HepG2 (cell line): ENCODE results near the gene CDKN1C. TPM values are rescaled to one million over a fixed set of nuclear protein-coding genes. Genes with fewer than 3 reads are reported as not detected.
A peak's percentile ranks its signal among the peaks of the same experiment; 100 is the strongest.

Experiments
- AGO1 ChIP-seq: fragments of 200-400 bp; formaldehyde crosslinking; IDR thresholded peaks from 2 replicates; pipeline ENCODE4 v1.6.1; 2017; ENCODE audit warnings: mild to moderate bottlenecking, low read depth, low read length, moderate library complexity; ENCODE audit not compliant: poor library complexity, severe bottlenecking
- ASH2L ChIP-seq: fragments of 300-600, 200-600 bp; sonication (generic); IDR thresholded peaks from 2 replicates; pipeline ENCODE4 v1.7.0; 2017; ENCODE audit warnings: low read depth, mild to moderate bottlenecking, moderate library complexity, mixed read lengths, low read length; ENCODE audit not compliant: insufficient read length
- BHLHE40 ChIP-seq: IDR thresholded peaks from 2 replicates; pipeline ENCODE4 v1.6.1; 2011; ENCODE audit warnings: low read length, improper control_type of control experiment
- FOXK1 ChIP-seq: sonication (generic); formaldehyde crosslinking; IDR thresholded peaks from 2 replicates; pipeline ENCODE4 v1.4.0; 2020; ENCODE audit warnings: low read depth, missing genetic modification reagents, borderline replicate concordance
- GABPB1 ChIP-seq: IDR thresholded peaks from 2 replicates; pipeline ENCODE4 v1.6.1; 2016; ENCODE audit warnings: mild to moderate bottlenecking, missing genetic modification reagents, moderate library complexity, missing compliant biosample characterization
- HNRNPL ChIP-seq: fragments of 200-400 bp; formaldehyde crosslinking; IDR thresholded peaks from 2 replicates; pipeline ENCODE4 v1.6.1; 2017; ENCODE audit warnings: mild to moderate bottlenecking, low read depth, low read length
- MYNN ChIP-seq: sonication (generic); formaldehyde crosslinking; IDR thresholded peaks from 2 replicates; pipeline ENCODE4 v1.4.0; 2020; ENCODE audit warnings: mild to moderate bottlenecking, low read depth, missing genetic modification reagents
- NFKB2 ChIP-seq: sonication (generic); formaldehyde crosslinking; IDR thresholded peaks from 2 replicates; pipeline ENCODE4 v1.4.0; 2020; ENCODE audit warnings: missing genetic modification reagents, borderline replicate concordance
- RAD51 ChIP-seq: fragments of 450-650 bp; IDR thresholded peaks from 2 replicates; pipeline ENCODE4 v1.6.1; 2016; ENCODE audit warnings: borderline replicate concordance
- REL ChIP-seq: sonication (generic); formaldehyde crosslinking; conservative IDR thresholded peaks from 2 replicates; pipeline ENCODE4 v1.8.0; 2022; ENCODE audit warnings: mild to moderate bottlenecking, missing genetic modification reagents, moderate library complexity
- RELA ChIP-seq: sonication (generic); formaldehyde crosslinking; IDR thresholded peaks from 2 replicates; pipeline ENCODE4 v1.4.0; 2020; ENCODE audit warnings: missing genetic modification reagents
- SP1 ChIP-seq, 2 experiments: fragments of 450-650 bp in 1 of 2; sonication (generic) in 1 of 2; formaldehyde crosslinking in 1 of 2; IDR thresholded peaks; 2 replicates each; pipeline versions ENCODE4 v1.4.0 to v1.6.1; 2016 to 2020; ENCODE audit warnings: missing genetic modification reagents in 1 of 2
- ZBTB38 ChIP-seq: sonication (generic); formaldehyde crosslinking; IDR thresholded peaks from 2 replicates; pipeline ENCODE4 v1.5.1; 2020; ENCODE audit warnings: mild to moderate bottlenecking, missing genetic modification reagents
- ZNF235 ChIP-seq: sonication (generic); formaldehyde crosslinking; IDR thresholded peaks from 2 replicates; pipeline ENCODE4 v1.8.1; 2023; ENCODE audit warnings: mild to moderate bottlenecking, missing genetic modification reagents, borderline replicate concordance
- ZNF253 ChIP-seq: sonication (generic); formaldehyde crosslinking; IDR thresholded peaks from 2 replicates; pipeline ENCODE4 v1.8.0; 2022; ENCODE audit warnings: mild to moderate bottlenecking, missing genetic modification reagents, borderline replicate concordance
- ZNF34 ChIP-seq: sonication (generic); formaldehyde crosslinking; IDR thresholded peaks from 2 replicates; pipeline ENCODE4 v1.4.0; 2020; ENCODE audit warnings: mild to moderate bottlenecking, missing genetic modification reagents, borderline replicate concordance
- ZNF383 ChIP-seq: sonication (generic); formaldehyde crosslinking; IDR thresholded peaks from 2 replicates; pipeline ENCODE4 v1.4.0; 2020; ENCODE audit warnings: missing genetic modification reagents, mild to moderate bottlenecking, borderline replicate concordance
- ZNF570 ChIP-seq: sonication (generic); formaldehyde crosslinking; IDR thresholded peaks from 2 replicates; pipeline ENCODE4 v1.4.0; 2020; ENCODE audit warnings: mild to moderate bottlenecking, missing genetic modification reagents, borderline replicate concordance
- ZNF652 ChIP-seq: IDR thresholded peaks from 2 replicates; pipeline ENCODE4 v1.6.1; 2016; ENCODE audit warnings: low read depth, borderline replicate concordance
- polyA plus RNA-seq, 8 experiments: library from polyadenylated mRNA; depleted of rRNA in 3 of 8; stranded (reverse) in 7 of 8; unstranded in 1 of 8; fragments of >200 nt; fragmentation: Illumina TruSeq in 4 of 8; extraction: Trizol in 4 of 8; gene quantifications; 2 replicates each; pipeline versions ENCODE4 v1.2.1 to v1.2.3, GENCODE V29; 2011 to 2016; ENCODE audit warnings: low read depth in 4 of 8, missing spikeins in 1 of 8, mixed read lengths in 1 of 8; ENCODE audit not compliant: insufficient read depth in 1 of 8
- total RNA-seq, 5 experiments: library from RNA; depleted of rRNA; stranded (reverse); fragments of >200 nt; fragmentation: Illumina TruSeq; extraction: Trizol; gene quantifications; 2 replicates each; pipeline ENCODE4 v1.2.3, GENCODE V29; 2016; ENCODE audit warnings: low read depth in 1 of 5
- TF ChIP-seq, protein P1 (sequence below): conservative IDR thresholded peaks from 2 replicates; pipeline ENCODE4 v1.6.1; 2018; ENCODE audit warnings: missing genetic modification reagents
- TF ChIP-seq, protein P2 (sequence below): IDR thresholded peaks from 2 replicates; pipeline ENCODE4 v1.6.1; 2016; ENCODE audit warnings: missing biosample characterization, missing genetic modification reagents, low read depth
- TF ChIP-seq, protein P3 (sequence below): sonication (generic); formaldehyde crosslinking; IDR thresholded peaks from 2 replicates; pipeline ENCODE4 v1.8.1; 2023; ENCODE audit warnings: mild to moderate bottlenecking, missing genetic modification reagents, borderline replicate concordance
- TF ChIP-seq, protein P4 (sequence below): sonication (generic); formaldehyde crosslinking; IDR thresholded peaks from 2 replicates; pipeline ENCODE4 v1.8.1; 2022; ENCODE audit warnings: low read depth, mild to moderate bottlenecking, missing genetic modification reagents

Gene CDKN1C
- total and polyA plus RNA-seq, 2 of the 13 experiments (the other 11 are each of a cell fraction or from before 2014, with no cell fraction given), result not detected

DNA sequence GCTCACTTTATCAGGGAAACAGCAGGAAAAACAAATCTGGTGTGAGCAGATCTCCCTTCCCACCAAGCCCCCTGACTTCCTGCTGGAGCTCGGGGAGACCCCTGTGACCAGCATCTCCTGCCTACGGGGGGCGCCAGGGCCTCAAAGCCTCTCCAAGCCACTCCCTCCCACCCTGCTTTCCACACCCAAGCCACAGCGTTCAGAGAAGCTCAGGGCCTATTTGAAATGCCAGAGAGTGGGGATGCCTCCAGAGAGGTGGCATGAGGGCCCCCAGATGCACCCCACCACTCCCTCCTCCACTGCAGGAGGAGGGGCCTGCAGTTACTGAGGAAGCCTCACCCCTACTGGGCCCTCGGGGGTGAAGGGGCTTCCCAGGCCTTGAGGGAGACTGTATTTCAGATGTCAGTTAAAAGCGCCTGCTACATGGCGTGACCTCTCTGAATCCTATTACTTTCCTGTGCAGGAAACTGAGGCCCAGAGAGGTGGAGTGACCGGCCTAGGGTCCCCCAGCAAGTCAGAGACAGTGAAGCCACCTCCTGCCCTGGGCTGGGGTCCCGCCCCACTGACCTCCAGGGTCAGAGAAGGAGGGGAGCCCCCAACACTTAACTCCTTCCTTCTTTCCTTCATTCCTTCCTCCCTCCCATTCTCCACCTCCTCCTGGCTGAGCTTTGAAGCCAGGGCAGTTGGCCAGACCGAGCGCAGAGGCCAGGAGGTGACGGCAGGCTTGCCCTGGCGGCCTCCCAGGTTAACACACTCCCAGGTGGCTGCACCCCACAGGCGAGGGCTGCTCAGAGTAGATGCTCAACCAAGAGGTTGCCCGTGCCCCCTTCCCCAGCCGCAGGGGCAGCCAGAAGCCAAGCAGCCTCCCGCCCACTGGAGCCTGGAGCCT, 6.0 kb upstream of the CDKN1C start (continued):
- TF ChIP-seq, protein P1, sequence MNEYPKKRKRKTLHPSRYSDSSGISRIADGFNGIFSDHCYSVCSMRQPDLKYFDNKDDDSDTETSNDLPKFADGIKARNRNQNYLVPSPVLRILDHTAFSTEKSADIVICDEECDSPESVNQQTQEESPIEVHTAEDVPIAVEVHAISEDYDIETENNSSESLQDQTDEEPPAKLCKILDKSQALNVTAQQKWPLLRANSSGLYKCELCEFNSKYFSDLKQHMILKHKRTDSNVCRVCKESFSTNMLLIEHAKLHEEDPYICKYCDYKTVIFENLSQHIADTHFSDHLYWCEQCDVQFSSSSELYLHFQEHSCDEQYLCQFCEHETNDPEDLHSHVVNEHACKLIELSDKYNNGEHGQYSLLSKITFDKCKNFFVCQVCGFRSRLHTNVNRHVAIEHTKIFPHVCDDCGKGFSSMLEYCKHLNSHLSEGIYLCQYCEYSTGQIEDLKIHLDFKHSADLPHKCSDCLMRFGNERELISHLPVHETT (CRISPR knock-in tag), result no peak
- TF ChIP-seq HNRNPL (peak; percentile 68; the same call in 1 of the 2 replicates), ZNF253 (CRISPR knock-in tag) (no peak), GABPB1 (CRISPR knock-in tag) (no peak), ZNF235 (CRISPR knock-in tag) (0 out of 2 replicates have a peak, but pooled peaks have one; percentile 49), ZNF570 (no peak), ZNF652 (CRISPR knock-in tag) (no peak), ZNF383 (CRISPR knock-in tag) (no peak), RAD51 (no peak), MYNN (CRISPR knock-in tag) (no peak), RELA (CRISPR knock-in tag) (0 out of 2 replicates have a peak, but pooled peaks have one; percentile 34), ZNF34 (CRISPR knock-in tag) (no peak), ZBTB38 (0 out of 2 replicates have a peak, but pooled peaks have one; percentile 16), ASH2L (peak; percentile 20), REL (CRISPR knock-in tag) (no peak), NFKB2 (0 out of 2 replicates have a peak, but pooled peaks have one; percentile 2), FOXK1 (no peak), AGO1 (no peak), SP1 (IDR thresholded peaks at IDR 0.05) (no peak), SP1 (CRISPR knock-in tag; IDR thresholded peaks at IDR 0.05) (0 out of 2 replicates have a peak, but pooled peaks have one; percentile 23), BHLHE40 (no peak)
- TF ChIP-seq, protein P2, sequence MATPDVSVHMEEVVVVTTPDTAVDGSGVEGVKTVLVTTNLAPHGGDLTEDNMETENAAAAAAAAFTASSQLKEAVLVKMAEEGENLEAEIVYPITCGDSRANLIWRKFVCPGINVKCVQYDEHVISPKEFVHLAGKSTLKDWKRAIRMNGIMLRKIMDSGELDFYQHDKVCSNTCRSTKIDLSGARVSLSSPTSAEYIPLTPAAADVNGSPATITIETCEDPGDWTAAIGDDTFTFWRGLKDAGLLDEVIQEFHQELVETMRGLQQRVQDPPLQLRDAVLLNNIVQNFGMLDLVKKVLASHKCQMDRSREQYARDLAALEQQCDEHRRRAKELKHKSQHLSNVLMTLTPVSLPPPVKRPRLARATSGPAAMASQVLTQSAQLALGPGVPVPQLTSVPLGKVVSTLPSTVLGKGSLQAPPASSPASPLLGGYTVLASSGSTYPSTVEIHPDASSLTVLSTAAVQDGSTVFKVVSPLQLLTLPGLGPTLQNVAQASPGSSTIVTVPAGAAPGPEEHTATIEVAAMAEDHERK (CRISPR knock-in tag), result no peak
- TF ChIP-seq, protein P3, sequence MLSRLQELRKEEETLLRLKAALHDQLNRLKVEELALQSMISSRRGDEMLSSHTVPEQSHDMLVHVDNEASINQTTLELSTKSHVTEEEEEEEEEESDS (CRISPR knock-in tag), result no peak
- TF ChIP-seq, protein P4, sequence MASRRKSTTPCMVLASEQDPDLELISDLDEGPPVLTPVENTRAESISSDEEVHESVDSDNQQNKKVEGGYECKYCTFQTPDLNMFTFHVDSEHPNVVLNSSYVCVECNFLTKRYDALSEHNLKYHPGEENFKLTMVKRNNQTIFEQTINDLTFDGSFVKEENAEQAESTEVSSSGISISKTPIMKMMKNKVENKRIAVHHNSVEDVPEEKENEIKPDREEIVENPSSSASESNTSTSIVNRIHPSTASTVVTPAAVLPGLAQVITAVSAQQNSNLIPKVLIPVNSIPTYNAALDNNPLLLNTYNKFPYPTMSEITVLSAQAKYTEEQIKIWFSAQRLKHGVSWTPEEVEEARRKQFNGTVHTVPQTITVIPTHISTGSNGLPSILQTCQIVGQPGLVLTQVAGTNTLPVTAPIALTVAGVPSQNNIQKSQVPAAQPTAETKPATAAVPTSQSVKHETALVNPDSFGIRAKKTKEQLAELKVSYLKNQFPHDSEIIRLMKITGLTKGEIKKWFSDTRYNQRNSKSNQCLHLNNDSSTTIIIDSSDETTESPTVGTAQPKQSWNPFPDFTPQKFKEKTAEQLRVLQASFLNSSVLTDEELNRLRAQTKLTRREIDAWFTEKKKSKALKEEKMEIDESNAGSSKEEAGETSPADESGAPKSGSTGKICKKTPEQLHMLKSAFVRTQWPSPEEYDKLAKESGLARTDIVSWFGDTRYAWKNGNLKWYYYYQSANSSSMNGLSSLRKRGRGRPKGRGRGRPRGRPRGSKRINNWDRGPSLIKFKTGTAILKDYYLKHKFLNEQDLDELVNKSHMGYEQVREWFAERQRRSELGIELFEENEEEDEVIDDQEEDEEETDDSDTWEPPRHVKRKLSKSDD (CRISPR knock-in tag), result no peak
